CD4-positive, alpha-beta T cell treated with Interleukin-2 at 100 ng/mL for 4 hours (primary cell): ENCODE results near the gene GNB2.
A peak's percentile ranks its signal among the peaks of the same experiment; 100 is the strongest.
"Not testable (repeated sequence)": the region's sequence is repeated elsewhere in the genome, so short reads cannot be mapped to it uniquely, and the experiment has no call there.

ENCODE experiments used
- DNase-seq: peaks from one replicate; pipeline ENCODE4 v3.0.0-alpha.2; 2020; ENCODE audit warnings: low spot score

The GNB2 gene

DNA sequence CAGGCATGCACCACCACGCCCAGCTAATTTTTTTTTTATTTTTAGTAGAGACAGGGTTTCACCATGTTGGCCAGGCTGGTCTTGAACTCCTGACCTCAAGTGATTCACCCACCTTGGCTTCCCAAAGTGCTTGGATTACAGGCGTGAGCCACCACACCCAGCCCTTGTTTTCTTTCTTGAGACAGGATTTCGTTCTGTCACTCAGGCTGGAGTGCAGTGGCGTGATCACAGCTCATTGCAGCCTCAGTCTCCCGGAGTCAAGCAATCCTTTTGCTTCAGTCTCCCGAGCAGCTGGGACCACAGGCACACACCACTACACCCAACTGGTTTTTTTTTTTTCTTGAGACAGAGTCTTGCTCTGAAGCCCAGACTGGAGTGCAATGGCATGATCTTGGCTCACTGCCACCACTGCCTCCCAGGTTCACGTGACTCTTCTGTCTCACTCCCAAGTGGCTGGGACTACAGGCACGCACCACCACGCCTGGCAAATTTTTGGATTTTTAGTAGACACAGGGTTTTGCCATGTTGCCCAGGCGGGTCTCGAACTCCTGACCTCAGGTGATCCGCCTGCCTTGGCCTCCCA is 11.3 kb upstream of the GNB2 start:
- DNase-seq, result not testable (repeated sequence)

GRCh38 chr7:100665168-100665726 is 8.3 kb upstream of the GNB2 start:
- DNase-seq, result no peak

DNA sequence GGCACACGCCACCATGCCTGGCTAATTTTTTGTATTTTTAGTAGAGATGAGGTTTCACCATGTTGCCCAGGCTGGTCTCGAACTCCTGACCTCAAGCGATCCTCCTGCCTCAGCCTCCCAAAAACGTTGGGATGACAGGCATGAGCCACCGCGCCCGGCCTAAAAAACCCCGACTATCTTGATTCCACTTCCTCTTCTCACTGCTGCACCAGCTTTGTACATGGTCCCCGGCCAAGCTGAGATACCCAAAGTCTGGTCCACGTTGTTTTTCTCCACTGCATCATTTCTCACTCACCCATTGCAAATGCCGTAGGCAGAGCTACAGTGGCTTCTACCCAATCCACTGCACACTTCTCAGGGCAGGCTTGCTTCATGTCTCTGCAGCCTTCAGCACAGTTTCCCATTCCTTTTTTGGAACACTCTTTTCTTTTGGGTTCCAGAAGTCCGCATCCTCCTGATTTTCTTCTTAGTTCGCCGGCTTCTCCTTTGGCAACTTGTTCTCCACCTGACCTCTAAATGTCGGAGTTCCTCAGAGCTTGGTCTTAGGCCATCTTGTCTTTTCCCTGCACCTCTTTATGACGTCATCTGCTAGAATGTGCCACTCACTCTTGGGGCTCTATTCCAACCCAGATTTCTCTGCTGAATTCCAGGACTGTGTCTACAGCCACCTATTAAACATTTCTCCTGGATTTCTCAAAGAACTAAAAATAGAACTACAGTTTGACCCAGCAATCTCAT is 6.0 kb upstream of the GNB2 start:
- DNase-seq, result no peak

DNA sequence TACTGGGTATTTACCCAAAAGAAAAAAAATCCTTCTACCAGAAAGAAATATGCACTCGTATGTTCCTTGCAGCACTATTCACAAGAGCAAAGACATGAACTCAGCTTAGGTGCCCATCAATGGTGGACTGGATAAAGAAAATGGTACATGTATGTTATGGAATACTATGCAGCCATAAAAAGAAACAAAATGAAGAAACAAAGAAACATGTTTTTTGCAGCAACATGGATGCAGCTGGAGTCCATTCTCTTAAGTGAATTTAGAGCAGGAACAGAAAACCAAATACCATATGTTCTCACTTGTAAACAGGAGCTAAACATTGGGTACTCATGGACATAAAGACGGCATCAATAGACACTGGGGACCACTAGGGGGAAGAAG is 5.5 kb upstream of the GNB2 start:
- DNase-seq, result no peak

- not testable (repeated sequence) for DNase-seq
Observed at GRCh38 chr7:100669106-100669505, 4.4 kb upstream of the GNB2 start.

- no peak for DNase-seq
Observed at GRCh38 chr7:100670074-100670473, 3.5 kb upstream of the GNB2 start.

- no peak for DNase-seq
Observed at GRCh38 chr7:100671353-100672327, 1.9 kb upstream of the GNB2 start.

- DNase-seq, result peak; percentile 35
Observed at GRCh38 chr7:100673942-100674410, 436 bp downstream of the GNB2 start.

DNA sequence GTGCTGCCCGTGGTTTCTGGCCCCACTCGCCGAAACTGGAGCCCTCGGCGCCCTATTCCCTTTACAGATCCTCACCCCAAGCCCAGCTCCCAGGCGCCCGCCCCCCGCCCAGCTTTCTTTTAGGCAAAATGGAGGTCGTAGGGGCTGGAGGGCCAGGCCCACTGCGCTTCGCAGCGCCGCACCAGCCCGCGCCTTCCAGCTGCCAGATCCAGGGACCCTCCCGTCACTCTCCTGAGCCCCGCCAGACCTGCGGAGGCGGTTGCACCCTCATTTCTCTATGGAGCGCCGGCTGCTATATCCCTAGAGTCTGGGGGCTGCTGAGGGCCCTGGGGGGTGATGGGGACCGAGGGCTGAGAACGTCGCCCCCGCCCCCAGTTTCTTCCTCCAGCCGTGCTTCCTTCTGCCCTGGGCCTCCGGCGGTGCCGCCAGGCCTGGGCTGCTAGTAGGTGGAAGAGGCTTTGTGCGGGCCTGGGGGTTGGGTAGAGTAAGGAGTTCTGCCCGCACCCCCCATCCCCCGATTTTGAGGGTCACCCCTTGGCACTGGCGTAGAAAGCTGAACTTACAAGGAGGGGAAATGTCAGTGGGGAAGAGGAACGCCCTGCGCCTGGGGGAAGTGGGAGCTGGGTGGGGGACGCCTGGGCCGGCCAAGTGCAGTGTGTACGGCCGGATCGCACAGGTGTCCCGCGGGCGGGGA is 1.0 kb downstream of the GNB2 start:
- DNase-seq, result no peak

GRCh38 chr7:100675105-100675451 is 1.5 kb downstream of the GNB2 start:
- no peak for DNase-seq

- peak; percentile 97 for DNase-seq
Observed at GRCh38 chr7:100675581-100676350, 2.2 kb downstream of the GNB2 start.

GRCh38 chr7:100676501-100677306 is 3.2 kb downstream of the GNB2 start:
- DNase-seq, result no peak

DNA sequence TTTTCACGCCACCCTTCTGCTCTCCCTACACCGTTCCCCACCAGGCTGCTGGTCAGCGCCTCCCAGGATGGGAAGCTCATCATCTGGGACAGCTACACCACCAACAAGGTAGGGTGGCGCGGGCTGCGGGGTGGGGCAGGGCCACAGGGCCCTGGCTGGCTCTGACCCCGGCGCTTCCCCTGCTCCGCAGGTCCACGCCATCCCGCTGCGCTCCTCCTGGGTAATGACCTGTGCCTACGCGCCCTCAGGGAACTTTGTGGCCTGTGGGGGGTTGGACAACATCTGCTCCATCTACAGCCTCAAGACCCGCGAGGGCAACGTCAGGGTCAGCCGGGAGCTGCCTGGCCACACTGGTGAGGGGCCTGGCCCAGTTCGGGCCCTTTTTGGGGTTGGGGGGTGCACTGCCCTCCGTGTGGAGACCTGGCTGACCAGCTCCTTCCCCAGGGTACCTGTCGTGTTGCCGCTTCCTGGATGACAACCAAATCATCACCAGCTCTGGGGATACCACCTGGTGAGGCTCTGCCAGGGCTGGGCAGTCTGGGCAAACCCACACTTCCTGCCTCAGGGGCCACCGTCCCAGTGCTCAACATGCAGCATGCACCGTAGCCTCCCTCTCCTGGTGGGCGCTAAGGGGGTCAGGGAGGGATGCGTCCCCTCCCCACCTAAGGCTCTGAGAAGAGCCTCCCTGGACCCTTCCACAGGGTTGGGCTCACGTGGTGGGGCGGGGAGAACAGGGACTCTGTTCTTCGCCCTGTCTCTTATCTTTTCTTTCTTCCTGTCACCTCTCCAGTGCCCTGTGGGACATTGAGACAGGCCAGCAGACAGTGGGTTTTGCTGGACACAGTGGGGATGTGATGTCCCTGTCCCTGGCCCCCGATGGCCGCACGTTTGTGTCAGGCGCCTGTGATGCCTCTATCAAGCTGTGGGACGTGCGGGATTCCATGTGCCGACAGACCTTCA is 4.0 kb downstream of the GNB2 start:
- no peak for DNase-seq

DNA sequence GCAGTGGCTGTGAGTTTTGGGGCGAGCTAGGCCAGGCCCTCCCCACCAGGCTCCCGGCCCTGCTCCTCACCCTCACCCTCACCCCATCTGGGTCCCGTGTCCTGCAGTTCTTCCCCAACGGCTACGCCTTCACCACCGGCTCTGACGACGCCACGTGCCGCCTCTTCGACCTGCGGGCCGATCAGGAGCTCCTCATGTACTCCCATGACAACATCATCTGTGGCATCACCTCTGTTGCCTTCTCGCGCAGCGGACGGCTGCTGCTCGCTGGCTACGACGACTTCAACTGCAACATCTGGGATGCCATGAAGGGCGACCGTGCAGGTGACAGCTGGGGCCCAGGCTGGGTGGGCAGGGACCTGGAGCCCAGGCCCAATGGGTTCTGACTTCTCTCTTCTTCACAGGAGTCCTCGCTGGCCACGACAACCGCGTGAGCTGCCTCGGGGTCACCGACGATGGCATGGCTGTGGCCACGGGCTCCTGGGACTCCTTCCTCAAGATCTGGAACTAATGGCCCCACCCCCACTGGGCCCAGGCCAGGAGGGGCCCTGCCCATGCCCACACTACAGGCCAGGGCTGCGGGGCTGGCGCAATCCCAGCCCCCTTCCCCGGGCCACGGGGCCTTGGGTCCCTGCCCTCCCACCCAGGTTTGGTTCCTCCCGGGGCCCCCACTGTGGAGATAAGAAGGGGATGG is 4.9 kb downstream of the GNB2 start:
- DNase-seq, result no peak

DNA sequence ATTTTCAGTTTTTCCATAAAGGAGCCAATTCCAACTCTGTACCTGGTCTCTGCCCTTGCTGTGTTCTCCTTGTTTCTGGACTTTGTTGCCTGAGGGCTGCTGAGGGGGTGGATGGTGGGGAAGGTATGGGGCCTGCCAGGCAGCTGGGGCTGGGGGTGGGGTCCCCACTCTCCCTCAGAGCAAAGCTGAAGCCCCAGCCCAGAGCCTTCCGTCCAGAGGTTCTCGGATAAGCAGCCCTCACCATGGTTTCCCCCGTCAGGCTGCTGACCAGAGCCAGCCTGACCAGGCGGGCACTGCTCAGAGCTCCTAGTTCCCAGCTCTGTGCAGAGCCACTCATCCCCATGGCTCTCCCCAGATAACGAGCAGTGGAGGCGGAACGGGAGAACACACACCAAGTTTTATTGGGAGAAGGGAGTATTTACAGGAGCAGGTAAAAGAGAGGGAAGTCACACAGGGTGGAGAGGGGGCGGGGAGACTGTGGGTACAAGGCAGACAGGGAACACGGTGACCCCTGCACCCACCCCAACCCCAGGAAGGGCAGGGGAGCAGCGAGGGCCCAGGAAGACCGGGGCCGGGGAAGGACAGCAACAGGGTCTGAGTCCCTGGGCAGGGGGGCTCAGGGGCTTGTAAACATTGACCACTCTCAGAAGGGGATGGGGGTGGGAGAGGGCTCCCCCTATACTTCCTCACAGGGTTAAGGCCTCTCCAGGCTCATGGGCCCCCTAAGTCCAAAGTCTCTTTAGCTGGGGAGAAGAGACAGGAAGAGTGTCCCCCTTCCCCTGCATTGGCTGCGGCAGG is 5.8 kb downstream of the GNB2 start:
- no peak for DNase-seq

GRCh38 chr7:100679927-100680575 is 6.5 kb downstream of the GNB2 start:
- no peak for DNase-seq
